ENCODE measurements around the gene DISC1. TPM values are rescaled to one million over a fixed set of nuclear protein-coding genes. Genes with fewer than 3 reads are reported as not detected.

The DISC1 gene
- total RNA-seq, 1 donor from 2014 or later = 3.5 TPM

- DNase-seq = no peak
- no peak overlapping the region for H3K27ac ChIP-seq (replicated peaks)
- no peaks in the 10 kb centered on the region for H3K36me3 ChIP-seq
- H3K4me3 ChIP-seq = no peak overlapping the region
- no peaks in the 10 kb centered on the region for H3K9me3 ChIP-seq (replicated peaks)
- no peak for TF ChIP-seq CTCF (IDR thresholded peaks at IDR 0.05; ENCODE audit: borderline replicate concordance)
- intact Hi-C loops (cut with micrococcal nuclease) = no loop called here
- no peaks in the 10 kb centered on the region for H3K27me3 ChIP-seq (ENCODE audit: low read depth)
- H3K4me1 ChIP-seq = peaks cover 72% of the 10 kb centered on the region
Observed at GRCh38 chr1:231921646-231922345, 295.2 kb downstream of the DISC1 start.

GRCh38 chr1:231923491-231924041 lies 297.0 kb downstream of the DISC1 start:
- Histone ChIP-seq H3K9me3 (replicated peaks) (no peaks in the 10 kb centered on the region), H3K4me3 (no peak overlapping the region), H3K27me3 (ENCODE audit: low read depth) (no peaks in the 10 kb centered on the region), H3K36me3 (no peaks in the 10 kb centered on the region), H3K27ac (replicated peaks) (peak overlapping the region; percentile 61), H3K4me1 (peaks cover 80% of the 10 kb centered on the region)
- no peak for DNase-seq
- intact Hi-C loops (cut with micrococcal nuclease) = no loop called here
- TF ChIP-seq CTCF (IDR thresholded peaks at IDR 0.05; ENCODE audit: borderline replicate concordance) = no peak

- intact Hi-C loops (cut with micrococcal nuclease) = no loop called here
- no peak overlapping the region for H3K4me3 ChIP-seq
- H3K9me3 ChIP-seq (replicated peaks) = no peaks in the 10 kb centered on the region
- DNase-seq = no peak
- H3K36me3 ChIP-seq = no peaks in the 10 kb centered on the region
- TF ChIP-seq CTCF (IDR thresholded peaks at IDR 0.05; ENCODE audit: borderline replicate concordance) = no peak
- H3K27ac ChIP-seq (replicated peaks) = peak overlapping the region; percentile 61
- no peaks in the 10 kb centered on the region for H3K27me3 ChIP-seq (ENCODE audit: low read depth)
- H3K4me1 ChIP-seq = peaks cover 79% of the 10 kb centered on the region
Observed at GRCh38 chr1:231924180-231924579, 297.6 kb downstream of the DISC1 start.

- intact Hi-C loops (cut with micrococcal nuclease) = no loop called here
- DNase-seq = no peak
- Histone ChIP-seq H3K4me3 (no peak overlapping the region), H3K36me3 (no peaks in the 10 kb centered on the region), H3K9me3 (replicated peaks) (no peaks in the 10 kb centered on the region), H3K4me1 (peaks cover 79% of the 10 kb centered on the region), H3K27me3 (ENCODE audit: low read depth) (no peaks in the 10 kb centered on the region), H3K27ac (replicated peaks) (peak overlapping the region; percentile 68)
- TF ChIP-seq CTCF (IDR thresholded peaks at IDR 0.05; ENCODE audit: borderline replicate concordance) = no peak
Observed at GRCh38 chr1:231925864-231926263, 299.3 kb downstream of the DISC1 start.

GRCh38 chr1:231926340-231926739 lies 299.8 kb downstream of the DISC1 start:
- TF ChIP-seq CTCF (IDR thresholded peaks at IDR 0.05; ENCODE audit: borderline replicate concordance) = no peak
- Histone ChIP-seq H3K27me3 (ENCODE audit: low read depth) (no peaks in the 10 kb centered on the region), H3K4me1 (peaks cover 83% of the 10 kb centered on the region), H3K36me3 (no peaks in the 10 kb centered on the region), H3K4me3 (no peak overlapping the region), H3K9me3 (replicated peaks) (no peaks in the 10 kb centered on the region), H3K27ac (replicated peaks) (peak overlapping the region; percentile 68)
- no peak for DNase-seq
- intact Hi-C loops (cut with micrococcal nuclease) = no loop called here
